Uterus (tissue), 4 donors: ENCODE measurements around the gene MRPL55. TPM values are rescaled to one million over a fixed set of nuclear protein-coding genes. Genes with fewer than 3 reads are reported as not detected.
A peak's percentile ranks its signal among the peaks of the same experiment; 100 is the strongest.

ENCODE experiments used
- DNase-seq, 2 donors: peaks; one replicate each; pipeline ENCODE4 v3.0.0-alpha.2; 2019 to 2020
- H3K27ac ChIP-seq, 2 donors: fragments of 200-600 bp; sonication (generic); 1 replicate in 1 of 2; 2 replicates in 1 of 2; pipeline ENCODE4 v1.5.1; 2016 to 2018
- H3K27me3 ChIP-seq, 2 donors: fragments of 200-600 bp; sonication (generic); one replicate each; pipeline ENCODE4 v1.5.1; 2018 to 2019; ENCODE audit warnings: control low read depth in 1 of 2
- H3K36me3 ChIP-seq, 2 donors: fragments of 200-600 bp; sonication (generic); one replicate each; pipeline ENCODE4 v1.5.1; 2019; ENCODE audit warnings: control low read depth in 1 of 2
- H3K4me1 ChIP-seq, 2 donors: fragments of 200-600 bp; sonication (generic); one replicate each; pipeline ENCODE4 v1.5.1; 2018 to 2019; ENCODE audit warnings: control low read depth in 1 of 2
- H3K4me3 ChIP-seq, 2 donors: fragments of 200-600 bp; sonication (generic); 1 replicate in 1 of 2; 2 replicates in 1 of 2; pipeline ENCODE4 v1.5.1; 2018 to 2019; ENCODE audit warnings: mild to moderate bottlenecking in 1 of 2
- H3K9me3 ChIP-seq, 2 donors: fragments of 200-600 bp; sonication (generic); one replicate each; pipeline ENCODE4 v1.5.1; 2019; ENCODE audit warnings: control low read depth in 1 of 2
- CTCF ChIP-seq, 4 experiments: fragments of 200-600 bp in 2 of 4; fragments of 450-650 bp in 2 of 4; sonication (generic) in 2 of 4; IDR thresholded peaks; one replicate each; pipeline ENCODE4 v1.5.1; 2016 to 2019; ENCODE audit warnings: antibody characterized with exemption in 4 of 4, mild to moderate bottlenecking in 2 of 4, moderate library complexity in 1 of 4
- POLR2A ChIP-seq, 2 donors: fragments of 450-650 bp; IDR thresholded peaks; one replicate each; pipeline ENCODE4 v1.6.1; 2016; ENCODE audit warnings: antibody characterized with exemption in 2 of 2, mild to moderate bottlenecking in 1 of 2, moderate library complexity in 1 of 2
- intact Hi-C: fragments of 100-400 bp; cut with DNase I; formaldehyde crosslinking; loops from one replicate; pipeline ENCODE4 v1.15.1; 2023; ENCODE audit warnings: low total_unique reads
- total RNA-seq, 4 donors: library from RNA; depleted of rRNA in 3 of 4; stranded (reverse); fragments of >200 nt in 3 of 4; gene quantifications; one replicate each; pipeline versions ENCODE4 v1.1.0 to v1.2.4, GENCODE V29; 2014 to 2023
- donor health status: DM: yes; HTN: yes; CAD: no.

The MRPL55 gene
- total RNA-seq, 4 donors from 2014 or later = 19.4 to 43.4 (median 33.6) TPM

GRCh38 chr1:228074954-228075730, 34.0 kb downstream of the MRPL55 start:
- Histone ChIP-seq H3K9me3 (no peaks in the 10 kb centered on the region), H3K27me3 (no peaks in the 10 kb centered on the region), H3K4me1 (no peaks in the 10 kb centered on the region), H3K36me3 (no peaks in the 10 kb centered on the region), H3K4me3 (no peak overlapping the region), H3K27ac (no peak overlapping the region)
- TF ChIP-seq CTCF (IDR thresholded peaks at IDR 0.05) (no peak), POLR2A (IDR thresholded peaks at IDR 0.05) (no peak)
- intact Hi-C loops = loop anchor here (10.0 kb wide), 1 partner anchor 310 kb away; no protein-coding TSS in a partner anchor
- DNase-seq = peak in 1 of 2 donors; percentile 20

GRCh38 chr1:228073857-228074545, 35.1 kb downstream of the MRPL55 start:
- Histone ChIP-seq H3K36me3 (no peaks in the 10 kb centered on the region), H3K4me1 (no peaks in the 10 kb centered on the region), H3K4me3 (no peak overlapping the region), H3K9me3 (no peaks in the 10 kb centered on the region), H3K27me3 (no peaks in the 10 kb centered on the region), H3K27ac (no peak overlapping the region)
- DNase-seq = peak in 1 of 2 donors; percentile 16
- intact Hi-C loops = loop anchor here (10.0 kb wide), 1 partner anchor 309 kb away; no protein-coding TSS in a partner anchor
- TF ChIP-seq POLR2A (IDR thresholded peaks at IDR 0.05) = no peak
- no peak for TF ChIP-seq CTCF (IDR thresholded peaks at IDR 0.05)

- Histone ChIP-seq H3K9me3 (no peaks in the 10 kb centered on the region), H3K36me3 (no peaks in the 10 kb centered on the region), H3K27me3 (no peaks in the 10 kb centered on the region), H3K27ac (no peak overlapping the region), H3K4me1 (no peaks in the 10 kb centered on the region), H3K4me3 (no peak overlapping the region)
- intact Hi-C loops = loop anchor here (10.0 kb wide), 1 partner anchor 308 kb away; no protein-coding TSS in a partner anchor
- TF ChIP-seq CTCF (IDR thresholded peaks at IDR 0.05) (no peak), POLR2A (IDR thresholded peaks at IDR 0.05) (no peak)
- peak in 1 of 2 donors; percentile 11 for DNase-seq
Observed at GRCh38 chr1:228073061-228073856, 35.8 kb downstream of the MRPL55 start.

GRCh38 chr1:228072658-228073043, 36.4 kb downstream of the MRPL55 start:
- intact Hi-C loops = loop anchor here (10.0 kb wide), 1 partner anchor 308 kb away; no protein-coding TSS in a partner anchor
- no peak for TF ChIP-seq CTCF (IDR thresholded peaks at IDR 0.05)
- no peak for TF ChIP-seq POLR2A (IDR thresholded peaks at IDR 0.05)
- H3K36me3 ChIP-seq = no peaks in the 10 kb centered on the region
- DNase-seq = peak in 1 of 2 donors; percentile 14
- no peaks in the 10 kb centered on the region for H3K4me1 ChIP-seq
- H3K9me3 ChIP-seq = no peaks in the 10 kb centered on the region
- H3K27me3 ChIP-seq = no peaks in the 10 kb centered on the region
- no peak overlapping the region for H3K27ac ChIP-seq
- no peak overlapping the region for H3K4me3 ChIP-seq
